Keratinocyte (primary cell): ENCODE data around the gene SPAG16. TPM values are rescaled to one million over a fixed set of nuclear protein-coding genes. Genes with fewer than 3 reads are reported as not detected.

Experiments used
- DNase-seq: peaks from one replicate; pipeline ENCODE4 v3.0.0-alpha.2; 2011; ENCODE audit warnings: low read depth, missing footprints, low spot score
- FAIRE-seq: peaks from 2 replicates; lab custom pipeline; 2011; peaks lifted over from hg19 to GRCh38; lab: Jason Lieb, UNC
- H2AFZ ChIP-seq: 2 replicates; pipeline ENCODE4 v1.6.0; 2012; ENCODE audit warnings: low read length, control low read depth, inconsistent platforms; ENCODE audit not compliant: control insufficient read depth
- H3K27ac ChIP-seq: 2 replicates; pipeline ENCODE4 v1.5.1; 2011; ENCODE audit warnings: low read length; ENCODE audit not compliant: control insufficient read depth, insufficient read depth
- H3K27me3 ChIP-seq: 3 replicates; pipeline ENCODE4 v1.6.0; 2011; ENCODE audit warnings: low read length; ENCODE audit not compliant: control insufficient read depth, insufficient read depth; ENCODE audit errors: extremely low read depth
- H3K36me3 ChIP-seq, 2 experiments: 2 replicates in 1 of 2; 3 replicates in 1 of 2; pipeline ENCODE4 v1.5.1; 2011; ENCODE audit warnings: low read length in 2 of 2, mild to moderate bottlenecking in 1 of 2; ENCODE audit not compliant: control insufficient read depth in 2 of 2, insufficient read depth in 2 of 2; ENCODE audit errors: extremely low read depth in 1 of 2
- H3K4me1 ChIP-seq: 3 replicates; pipeline ENCODE4 v1.5.1; 2011; ENCODE audit warnings: low read length; ENCODE audit not compliant: control insufficient read depth, insufficient read depth; ENCODE audit errors: extremely low read depth
- H3K4me2 ChIP-seq: 3 replicates; pipeline ENCODE4 v1.6.0; 2011; ENCODE audit warnings: low read depth, low read length; ENCODE audit not compliant: control insufficient read depth, insufficient read depth; ENCODE audit errors: extremely low read depth
- H3K4me3 ChIP-seq, 3 experiments: fragments of 200-600 bp in 1 of 3; sonication (generic) in 1 of 3; 2 replicates in 2 of 3; 3 replicates in 1 of 3; pipeline ENCODE4 v1.5.1; 2011 to 2016; ENCODE audit warnings: low read length in 3 of 3, mild to moderate bottlenecking in 3 of 3, control low read depth in 2 of 3, inconsistent platforms in 1 of 3, low read depth in 1 of 3, mixed read lengths in 1 of 3, mixed run types in 1 of 3, moderate library complexity in 1 of 3; ENCODE audit not compliant: control insufficient read depth in 2 of 3, insufficient read depth in 2 of 3; ENCODE audit errors: extremely low read depth in 1 of 3
- H3K79me2 ChIP-seq: 2 replicates; pipeline ENCODE4 v1.6.0; 2012; ENCODE audit warnings: low read length; ENCODE audit not compliant: control insufficient read depth, insufficient read depth
- H3K9ac ChIP-seq: 3 replicates; pipeline ENCODE4 v1.6.0; 2011; ENCODE audit warnings: low read length; ENCODE audit not compliant: control insufficient read depth, insufficient read depth; ENCODE audit errors: extremely low read depth
- H3K9me1 ChIP-seq: 3 replicates; pipeline ENCODE4 v1.6.0; 2011; ENCODE audit warnings: low read length; ENCODE audit not compliant: control insufficient read depth, insufficient read depth; ENCODE audit errors: extremely low read depth
- H3K9me3 ChIP-seq: 2 replicates; pipeline ENCODE4 v1.5.1; 2012; ENCODE audit warnings: low read depth, low read length; ENCODE audit not compliant: control insufficient read depth
- H4K20me1 ChIP-seq: 3 replicates; pipeline ENCODE4 v1.6.0; 2011; ENCODE audit warnings: low read length; ENCODE audit not compliant: control insufficient read depth, insufficient read depth; ENCODE audit errors: extremely low read depth
- EZH2 ChIP-seq: IDR thresholded peaks from one replicate; pipeline ENCODE4 v1.6.1; 2012; ENCODE audit warnings: inconsistent platforms, mild to moderate bottlenecking, low read length, moderate library complexity
- dilution Hi-C: fragments of 300-500 bp; cut with MboI; formaldehyde crosslinking; loops from one replicate; pipeline ENCODE4 v1.7.0; 2020; ENCODE audit warnings: low sequenced_read_pairs; ENCODE audit not compliant: extremely low pct_ligation_motif_present
- polyA plus RNA-seq, 5 experiments: library from polyadenylated mRNA; depleted of rRNA in 3 of 5; stranded (reverse) in 3 of 5; stranded (forward) in 1 of 5; unstranded in 1 of 5; fragments of >200 nt; gene quantifications; 1 replicate in 1 of 5; 2 replicates in 3 of 5; 3 replicates in 1 of 5; pipeline versions ENCODE4 v1.2.1 to v1.2.3, GENCODE V29; 2011 to 2012; ENCODE audit warnings: missing spikeins in 2 of 5, low read depth in 1 of 5, low replicate concordance in 1 of 5
- TF ChIP-seq, protein P1 (sequence below), 3 experiments: IDR thresholded peaks in 1 of 3; conservative IDR thresholded peaks in 1 of 3; optimal IDR thresholded peaks in 1 of 3; 2 replicates in 2 of 3; 3 replicates in 1 of 3; pipeline versions ENCODE3 to v1.5.1; 2011; ENCODE audit warnings: low read length in 3 of 3, mild to moderate bottlenecking in 3 of 3, moderate library complexity in 2 of 3, control low read depth in 1 of 3, inconsistent platforms in 1 of 3; ENCODE audit not compliant: insufficient read depth in 2 of 3; ENCODE audit errors: extremely low read depth in 1 of 3

The SPAG16 gene
- polyA plus RNA-seq, 1 donor (not counting 4 experiments of a cell fraction or from before 2014, with no cell fraction given): 19.6 TPM

- no peaks in the 10 kb centered on the region for H3K9me1 ChIP-seq
- TF ChIP-seq, protein P1, sequence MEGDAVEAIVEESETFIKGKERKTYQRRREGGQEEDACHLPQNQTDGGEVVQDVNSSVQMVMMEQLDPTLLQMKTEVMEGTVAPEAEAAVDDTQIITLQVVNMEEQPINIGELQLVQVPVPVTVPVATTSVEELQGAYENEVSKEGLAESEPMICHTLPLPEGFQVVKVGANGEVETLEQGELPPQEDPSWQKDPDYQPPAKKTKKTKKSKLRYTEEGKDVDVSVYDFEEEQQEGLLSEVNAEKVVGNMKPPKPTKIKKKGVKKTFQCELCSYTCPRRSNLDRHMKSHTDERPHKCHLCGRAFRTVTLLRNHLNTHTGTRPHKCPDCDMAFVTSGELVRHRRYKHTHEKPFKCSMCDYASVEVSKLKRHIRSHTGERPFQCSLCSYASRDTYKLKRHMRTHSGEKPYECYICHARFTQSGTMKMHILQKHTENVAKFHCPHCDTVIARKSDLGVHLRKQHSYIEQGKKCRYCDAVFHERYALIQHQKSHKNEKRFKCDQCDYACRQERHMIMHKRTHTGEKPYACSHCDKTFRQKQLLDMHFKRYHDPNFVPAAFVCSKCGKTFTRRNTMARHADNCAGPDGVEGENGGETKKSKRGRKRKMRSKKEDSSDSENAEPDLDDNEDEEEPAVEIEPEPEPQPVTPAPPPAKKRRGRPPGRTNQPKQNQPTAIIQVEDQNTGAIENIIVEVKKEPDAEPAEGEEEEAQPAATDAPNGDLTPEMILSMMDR (optimal IDR thresholded peaks at IDR 0.05 in 1 of 3, IDR thresholded peaks at IDR 0.05 in 1 of 3, conservative IDR thresholded peaks at IDR 0.05 in 1 of 3; ENCODE audit: extremely low read depth in 1 of 3, insufficient read depth in 2 of 3, low read length in 3 of 3): no peak
- no peak for TF ChIP-seq EZH2
- no peak overlapping the region for H3K4me2 ChIP-seq
- dilution Hi-C loops: no loop called here
- H3K9me3 ChIP-seq: no peaks in the 10 kb centered on the region
- H3K27ac ChIP-seq: no peak overlapping the region
- FAIRE-seq (no peak), DNase-seq (no peak)
- no peak overlapping the region for H3K4me3 ChIP-seq
- no peak overlapping the region for H2AFZ ChIP-seq
- no peaks in the 10 kb centered on the region for H4K20me1 ChIP-seq
- no peaks in the 10 kb centered on the region for H3K27me3 ChIP-seq
- no peaks in the 10 kb centered on the region for H3K79me2 ChIP-seq
- H3K4me1 ChIP-seq: no peaks in the 10 kb centered on the region
- H3K36me3 ChIP-seq: no peaks in the 10 kb centered on the region
- no peak overlapping the region for H3K9ac ChIP-seq
These were observed 36.3 kb downstream of the SPAG16 start for GRCh38 chr2:213320604-213321003.

DNA sequence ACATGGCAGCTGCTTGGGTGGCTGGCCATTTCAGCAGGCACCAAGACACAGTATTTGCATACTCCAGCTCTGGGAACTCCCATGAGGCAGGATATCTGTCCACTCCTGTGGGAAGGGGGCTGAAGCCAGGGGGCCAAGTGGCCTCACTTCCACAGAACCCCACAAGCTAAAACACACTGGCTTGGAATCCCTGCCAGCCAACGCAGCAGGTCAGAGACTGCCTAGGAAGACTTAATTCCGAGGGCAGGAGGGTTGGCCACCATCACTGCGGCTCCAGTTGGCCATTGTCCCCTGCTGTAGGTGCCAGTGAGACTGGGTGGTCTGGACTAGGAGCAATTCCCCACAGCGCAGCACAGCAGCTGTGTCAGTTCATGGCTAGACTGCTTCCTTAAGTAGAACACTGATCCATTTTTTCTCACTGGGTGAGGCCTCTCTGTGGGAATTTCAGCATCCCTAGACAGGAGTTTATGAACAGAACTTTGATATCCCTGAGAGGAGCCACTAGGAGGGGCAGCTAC lies 52.0 kb downstream of the SPAG16 start:
- H3K79me2 ChIP-seq: no peaks in the 10 kb centered on the region
- TF ChIP-seq, protein P1 (optimal IDR thresholded peaks at IDR 0.05 in 1 of 3, IDR thresholded peaks at IDR 0.05 in 1 of 3, conservative IDR thresholded peaks at IDR 0.05 in 1 of 3; ENCODE audit: extremely low read depth in 1 of 3, insufficient read depth in 2 of 3, low read length in 3 of 3): no peak
- no peak for TF ChIP-seq EZH2
- no peaks in the 10 kb centered on the region for H3K9me3 ChIP-seq
- FAIRE-seq (no peak), DNase-seq (no peak)
- no peak overlapping the region for H2AFZ ChIP-seq
- no peaks in the 10 kb centered on the region for H3K9me1 ChIP-seq
- H3K27ac ChIP-seq: no peak overlapping the region
- H4K20me1 ChIP-seq: no peaks in the 10 kb centered on the region
- no peak overlapping the region for H3K4me2 ChIP-seq
- H3K4me1 ChIP-seq: no peaks in the 10 kb centered on the region
- dilution Hi-C loops: no loop called here
- no peaks in the 10 kb centered on the region for H3K36me3 ChIP-seq
- H3K4me3 ChIP-seq: no peak overlapping the region
- no peaks in the 10 kb centered on the region for H3K27me3 ChIP-seq
- no peak overlapping the region for H3K9ac ChIP-seq
